ENCODE data around the gene CYP1B1.

Gene CYP1B1

GRCh38 chr2:38074764-38075506 is 1.0 kb downstream of the CYP1B1 start:
- no peak for DNase-seq (ENCODE audit: low spot score)

GRCh38 chr2:38074058-38074763 is 1.7 kb downstream of the CYP1B1 start:
- DNase-seq (ENCODE audit: low spot score): no peak

GRCh38 chr2:38073211-38074057 is 2.5 kb downstream of the CYP1B1 start:
- DNase-seq (ENCODE audit: low spot score): no peak

- DNase-seq (ENCODE audit: low spot score): no peak
Observed at GRCh38 chr2:38070438-38070837, 5.5 kb downstream of the CYP1B1 start.

GRCh38 chr2:38068234-38068633 is 7.7 kb downstream of the CYP1B1 start:
- no peak for DNase-seq (ENCODE audit: low spot score)

- DNase-seq (ENCODE audit: low spot score): no peak
Observed at GRCh38 chr2:38066421-38067115, 9.4 kb downstream of the CYP1B1 start.

GRCh38 chr2:38065502-38066135 is 10.3 kb downstream of the CYP1B1 start:
- no peak for DNase-seq (ENCODE audit: low spot score)

GRCh38 chr2:38064801-38065501 is 11.0 kb downstream of the CYP1B1 start:
- no peak for DNase-seq (ENCODE audit: low spot score)

DNA sequence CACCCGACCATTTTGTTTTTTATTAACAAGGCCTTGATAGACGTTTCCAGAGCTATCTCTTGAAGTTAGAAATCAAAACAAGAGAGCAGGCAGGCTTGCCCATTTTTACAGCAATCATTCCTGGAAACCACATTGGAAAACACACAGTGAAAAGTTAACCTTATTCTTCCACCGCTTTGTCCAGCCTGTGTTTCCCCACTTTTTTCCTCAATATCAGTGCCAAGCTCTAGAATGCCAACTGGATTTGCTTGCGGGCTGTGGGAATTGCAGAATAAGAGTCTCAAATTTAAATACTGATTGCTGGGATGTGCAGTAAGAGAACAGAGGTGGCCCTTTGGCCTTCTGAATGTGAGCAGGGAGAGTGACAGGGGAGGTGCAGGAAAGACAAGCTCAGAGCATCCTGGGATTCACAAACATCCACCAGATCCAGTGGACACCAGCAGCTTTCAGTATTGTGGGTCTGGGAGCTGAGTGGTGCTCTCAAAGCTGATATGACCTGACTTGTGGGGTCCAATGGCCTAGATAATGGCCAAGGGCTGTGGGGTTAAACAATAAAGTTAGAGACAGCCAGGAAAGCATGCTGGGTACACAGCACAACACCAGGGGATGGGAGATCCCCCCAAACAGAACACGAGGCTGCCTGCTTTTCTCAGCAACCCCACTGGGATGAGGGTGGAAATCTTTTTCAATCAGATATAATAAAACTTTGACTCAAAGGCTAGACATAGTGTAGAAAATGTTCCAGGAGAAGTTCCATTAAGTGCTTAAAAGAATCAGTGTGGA is 15.5 kb downstream of the CYP1B1 start:
- no peak for DNase-seq (ENCODE audit: low spot score)

- DNase-seq (ENCODE audit: low spot score): no peak
Observed at GRCh38 chr2:38057651-38058410, 18.1 kb downstream of the CYP1B1 start.

DNA sequence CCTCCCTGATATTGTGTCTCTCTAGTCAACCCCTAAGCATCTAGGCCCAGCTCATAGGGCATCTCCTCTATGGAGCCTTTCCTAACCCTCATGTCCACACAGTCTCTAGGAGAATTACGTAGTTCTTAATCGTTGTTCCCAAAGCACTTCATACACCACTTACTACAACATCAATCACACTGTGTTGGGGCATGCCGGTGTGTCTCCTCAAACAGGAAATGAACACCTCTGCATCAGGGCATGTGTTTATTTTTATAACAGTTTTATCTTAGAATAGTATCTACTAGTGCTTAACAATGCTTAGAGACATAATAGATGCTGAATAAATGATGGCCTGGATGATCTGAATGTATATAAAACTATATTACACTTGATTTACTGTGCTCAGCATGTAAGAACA is 19.7 kb downstream of the CYP1B1 start:
- DNase-seq (ENCODE audit: low spot score): no peak

DNA sequence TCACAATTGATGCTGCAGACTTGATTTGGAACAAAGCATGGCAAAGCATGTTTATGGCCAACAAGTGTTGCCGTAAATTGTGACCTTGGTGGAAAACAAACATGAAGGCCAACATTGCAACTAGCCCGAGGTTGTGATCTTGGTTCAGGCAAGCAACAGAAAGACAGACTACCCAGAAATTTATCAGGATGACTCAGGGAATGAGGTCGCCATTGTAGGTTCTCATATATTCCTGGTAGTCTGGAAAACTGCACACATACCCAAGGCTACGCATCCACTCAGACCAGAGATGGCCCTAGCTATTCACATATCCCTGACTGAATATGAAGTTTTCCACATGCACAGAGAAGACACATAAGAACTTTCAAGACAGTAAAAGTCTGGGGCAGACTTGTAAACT is 30.1 kb downstream of the CYP1B1 start:
- DNase-seq (ENCODE audit: low spot score): no peak

DNA sequence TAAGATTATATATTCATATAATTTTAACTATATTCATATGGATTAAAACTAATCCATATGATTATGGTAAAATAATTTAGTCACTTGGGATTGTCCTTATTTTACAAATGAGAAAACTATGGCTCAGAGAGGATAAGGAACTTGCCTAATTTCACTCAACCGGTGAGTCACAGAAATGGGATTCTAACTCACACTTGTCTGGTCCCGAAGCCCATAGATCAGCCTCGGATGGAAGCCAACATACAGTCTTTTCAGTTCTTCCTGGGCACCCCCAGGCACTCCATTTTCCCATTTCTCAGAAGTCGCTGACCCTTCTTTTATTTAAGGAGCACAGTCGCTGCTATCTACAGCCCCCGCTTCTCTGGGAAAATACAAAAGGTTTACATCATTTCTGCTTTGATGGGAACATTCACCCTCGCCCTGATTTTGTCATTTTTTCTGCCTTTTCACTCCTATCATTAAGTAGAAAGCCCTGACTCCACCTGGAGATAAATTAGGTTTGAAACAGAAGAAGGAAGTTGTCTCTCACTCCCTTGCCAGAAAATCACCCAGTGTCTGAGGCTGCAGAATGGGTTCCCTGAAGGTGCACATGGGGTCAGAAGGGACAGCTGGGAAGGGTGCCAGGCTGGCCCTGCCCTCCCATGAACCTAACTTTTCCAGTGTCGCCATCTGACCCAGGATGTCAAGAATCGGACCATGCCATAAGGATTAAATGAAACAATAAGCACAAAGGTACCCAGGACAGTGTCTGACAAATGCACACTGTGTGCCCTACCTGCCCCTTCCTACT is 36.6 kb downstream of the CYP1B1 start:
- no peak for DNase-seq (ENCODE audit: low spot score)

GRCh38 chr2:38038682-38039081 is 37.3 kb downstream of the CYP1B1 start:
- DNase-seq (ENCODE audit: low spot score): no peak

DNA sequence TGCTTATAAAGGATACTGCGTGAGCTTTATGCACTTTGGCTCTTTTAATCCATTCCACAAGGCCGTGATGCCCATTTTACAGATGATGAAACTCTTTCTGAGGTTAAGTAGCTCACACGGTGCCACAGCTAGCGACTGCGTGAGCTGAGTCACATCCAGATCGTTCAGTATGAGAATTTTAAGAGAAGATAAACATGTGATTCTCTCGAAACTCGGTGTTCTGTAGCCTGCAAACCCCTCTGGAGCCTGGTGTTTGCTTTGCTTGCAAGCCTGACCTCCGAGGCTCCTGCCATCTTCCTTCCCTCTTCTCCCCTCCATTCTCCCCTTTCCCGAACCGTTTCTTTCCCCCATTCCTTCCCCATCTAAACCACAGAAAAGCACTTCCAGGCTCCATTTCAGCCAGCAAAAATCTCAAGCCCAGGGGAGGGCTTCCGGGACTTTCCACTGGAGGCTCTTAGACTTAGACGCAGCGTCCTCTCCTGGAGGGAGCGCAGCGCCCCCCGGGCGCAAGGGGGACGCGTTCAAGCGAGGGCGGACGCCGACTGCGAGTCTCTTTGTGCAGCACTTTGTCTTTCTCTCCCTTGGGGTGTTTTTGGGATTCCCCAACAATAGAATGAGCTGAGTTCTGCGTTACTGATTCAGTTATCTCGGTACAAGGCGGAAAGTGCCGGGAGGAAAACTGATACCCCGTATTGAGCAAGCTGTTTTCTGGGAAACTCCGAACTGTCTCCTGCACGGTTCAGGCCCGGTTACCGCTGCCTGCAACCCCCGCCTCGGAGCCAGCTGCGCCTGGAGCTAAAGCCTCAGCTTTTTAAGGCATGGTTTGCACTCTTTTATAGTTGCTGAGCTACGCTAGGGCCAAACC is 38.0 kb downstream of the CYP1B1 start:
- no peak for DNase-seq (ENCODE audit: low spot score)

DNA sequence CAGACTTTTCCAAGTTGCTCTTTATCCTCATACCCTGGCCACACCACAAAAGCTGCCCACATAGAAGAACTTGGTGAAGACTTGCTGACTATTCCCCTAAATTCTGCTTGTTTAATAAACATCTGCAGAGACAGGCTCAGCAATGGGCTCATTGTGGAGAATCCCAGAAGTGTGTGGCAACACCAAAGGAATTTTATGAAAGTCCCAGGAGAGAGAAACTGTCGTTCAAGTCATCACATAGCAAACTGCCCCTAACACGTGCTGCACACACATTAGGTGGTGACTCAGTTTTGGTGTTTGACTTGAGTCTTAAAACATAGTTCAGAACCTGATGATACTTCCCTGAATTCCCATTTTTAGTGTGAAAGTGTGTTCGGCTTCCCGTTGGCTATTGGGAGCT is 38.6 kb downstream of the CYP1B1 start:
- no peak for DNase-seq (ENCODE audit: low spot score)

- DNase-seq (ENCODE audit: low spot score): no peak
Observed at GRCh38 chr2:38035968-38036367, 40.0 kb downstream of the CYP1B1 start.

DNA sequence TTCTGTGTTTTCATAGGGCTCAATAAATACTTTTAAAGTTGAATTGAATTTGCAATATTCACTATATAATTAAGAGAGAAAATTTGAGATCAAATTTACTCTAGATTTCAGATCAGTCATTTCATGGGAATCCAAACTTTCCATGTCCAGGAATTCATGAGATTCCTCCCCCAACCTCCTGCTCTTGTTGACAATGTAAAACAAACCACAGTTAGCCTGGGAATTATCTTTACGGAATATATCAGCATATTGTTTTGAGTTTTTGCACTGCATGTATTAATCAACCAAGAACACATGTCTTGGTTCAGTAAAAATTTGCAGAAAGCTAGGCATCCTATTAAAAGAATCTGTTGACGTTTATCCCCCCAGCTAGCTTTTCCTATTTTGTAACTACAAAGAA is 42.3 kb downstream of the CYP1B1 start:
- DNase-seq (ENCODE audit: low spot score): no peak
